Skeletal muscle tissue (tissue), 4 donors: ENCODE measurements around the gene IPPK. TPM values are rescaled to one million over a fixed set of nuclear protein-coding genes. Genes with fewer than 3 reads are reported as not detected.

Source experiments
- H3K27ac ChIP-seq: one replicate; pipeline ENCODE4 v1.7.0; 2013; ENCODE audit warnings: mild to moderate bottlenecking, low read depth, low read length, inconsistent platforms
- H3K27me3 ChIP-seq, 3 donors: one replicate each; pipeline ENCODE4 v1.7.0; 2013; ENCODE audit warnings: low read length in 3 of 3; ENCODE audit not compliant: control insufficient read depth in 3 of 3, insufficient read depth in 3 of 3
- H3K36me3 ChIP-seq, 3 donors: one replicate each; pipeline ENCODE4 v1.7.0; 2013; ENCODE audit warnings: low read length in 3 of 3; ENCODE audit not compliant: control insufficient read depth in 3 of 3, insufficient read depth in 3 of 3
- H3K4me1 ChIP-seq, 3 donors: one replicate each; pipeline ENCODE4 v1.7.0; 2013; ENCODE audit warnings: low read length in 3 of 3, mild to moderate bottlenecking in 3 of 3; ENCODE audit not compliant: control insufficient read depth in 3 of 3, insufficient read depth in 3 of 3
- H3K4me3 ChIP-seq, 3 donors: one replicate each; pipeline ENCODE4 v1.7.0; 2013; ENCODE audit warnings: low read length in 3 of 3
- H3K9ac ChIP-seq, 3 donors: one replicate each; pipeline ENCODE4 v1.7.0; 2013; ENCODE audit warnings: low read length in 3 of 3, mild to moderate bottlenecking in 3 of 3, moderate library complexity in 2 of 3, low read depth in 1 of 3
- H3K9me3 ChIP-seq, 3 donors: one replicate each; pipeline ENCODE4 v1.7.0; 2013; ENCODE audit warnings: low read length in 3 of 3; ENCODE audit not compliant: control insufficient read depth in 3 of 3
- total RNA-seq: library from RNA; depleted of rRNA; stranded (reverse); fragments of >200 nt; gene quantifications from one replicate; pipeline ENCODE4 v1.2.3, GENCODE V29; 2014
- donor health status: Osteomylitis.

Gene IPPK
- total RNA-seq, 1 donor from 2014 or later: 6.3 TPM

- no peak overlapping the region for H3K4me3 ChIP-seq
- no peak overlapping the region for H3K9ac ChIP-seq
- H3K27ac ChIP-seq: no peak overlapping the region
- peaks cover 38 to 55% (median 40%) of the 10 kb centered on the region in 3 donors for H3K4me1 ChIP-seq
- H3K9me3 ChIP-seq: no peaks in the 10 kb centered on the region
- H3K36me3 ChIP-seq: peaks cover 27 to 33% (median 33%) of the 10 kb centered on the region in 3 donors
- H3K27me3 ChIP-seq: no peaks in the 10 kb centered on the region
These were observed 57.1 kb downstream of the IPPK start for GRCh38 chr9:92612816-92613215.

GRCh38 chr9:92612292-92612691 is 57.6 kb downstream of the IPPK start:
- H3K9ac ChIP-seq: no peak overlapping the region
- H3K4me3 ChIP-seq: no peak overlapping the region
- H3K27ac ChIP-seq: peak overlapping the region; percentile 77
- H3K9me3 ChIP-seq: no peaks in the 10 kb centered on the region
- no peaks in the 10 kb centered on the region for H3K27me3 ChIP-seq
- peaks cover 27 to 31% (median 31%) of the 10 kb centered on the region in 3 donors for H3K36me3 ChIP-seq
- peaks cover 37 to 53% (median 40%) of the 10 kb centered on the region in 3 donors for H3K4me1 ChIP-seq

GRCh38 chr9:92611621-92612285 is 58.2 kb downstream of the IPPK start:
- Histone ChIP-seq H3K4me3 (no peak overlapping the region), H3K27ac (peak overlapping the region; percentile 77), H3K36me3 (peaks cover 27 to 31% (median 31%) of the 10 kb centered on the region in 3 donors), H3K9ac (peak overlapping the region in 2 of 3 donors; percentile 30 to 57), H3K27me3 (no peaks in the 10 kb centered on the region), H3K9me3 (no peaks in the 10 kb centered on the region), H3K4me1 (peaks cover 36 to 48% (median 36%) of the 10 kb centered on the region in 3 donors)

- Histone ChIP-seq H3K27me3 (no peaks in the 10 kb centered on the region), H3K36me3 (peaks cover 25 to 30% (median 28%) of the 10 kb centered on the region in 3 donors), H3K9ac (peak overlapping the region in 2 of 3 donors; percentile 30 to 57), H3K4me3 (peak overlapping the region in 1 of 3 donors; percentile 41), H3K4me1 (peaks cover 33 to 43% (median 36%) of the 10 kb centered on the region in 3 donors), H3K27ac (peak overlapping the region; percentile 77), H3K9me3 (no peaks in the 10 kb centered on the region)
These were observed 59.2 kb downstream of the IPPK start for GRCh38 chr9:92610470-92611420.

GRCh38 chr9:92608909-92609445 is 61.0 kb downstream of the IPPK start:
- H3K27me3 ChIP-seq: no peaks in the 10 kb centered on the region
- H3K27ac ChIP-seq: peak overlapping the region; percentile 77
- H3K4me3 ChIP-seq: peak overlapping the region in 1 of 3 donors; percentile 6
- peak overlapping the region in 2 of 3 donors; percentile 45 to 62 for H3K9ac ChIP-seq
- H3K4me1 ChIP-seq: peaks cover 29 to 35% (median 34%) of the 10 kb centered on the region in 3 donors
- peaks cover 14 to 21% (median 16%) of the 10 kb centered on the region in 3 donors for H3K36me3 ChIP-seq
- no peaks in the 10 kb centered on the region for H3K9me3 ChIP-seq

- no peak overlapping the region for H3K4me3 ChIP-seq
- no peaks in the 10 kb centered on the region for H3K27me3 ChIP-seq
- peak overlapping the region; percentile 77 for H3K27ac ChIP-seq
- H3K36me3 ChIP-seq: peaks cover 8 to 19% (median 11%) of the 10 kb centered on the region in 3 donors
- H3K9ac ChIP-seq: peak overlapping the region in 1 of 3 donors; percentile 45
- peaks cover 29 to 35% (median 34%) of the 10 kb centered on the region in 3 donors for H3K4me1 ChIP-seq
- peaks cover 0 to 3% (median 0%) of the 10 kb centered on the region in 3 donors for H3K9me3 ChIP-seq
These were observed 61.6 kb downstream of the IPPK start for GRCh38 chr9:92608241-92608908.

- Histone ChIP-seq H3K9me3 (peaks cover 0 to 3% (median 0%) of the 10 kb centered on the region in 3 donors), H3K27me3 (no peaks in the 10 kb centered on the region), H3K4me3 (no peak overlapping the region), H3K27ac (peak overlapping the region; percentile 77), H3K9ac (peak overlapping the region in 1 of 3 donors; percentile 5), H3K36me3 (peaks cover 2 to 16% (median 6%) of the 10 kb centered on the region in 3 donors), H3K4me1 (peaks cover 29 to 35% (median 34%) of the 10 kb centered on the region in 3 donors)
These were observed 62.2 kb downstream of the IPPK start for GRCh38 chr9:92607773-92608172.

GRCh38 chr9:92607088-92607487 is 62.8 kb downstream of the IPPK start:
- Histone ChIP-seq H3K36me3 (peaks cover 0 to 14% (median 4%) of the 10 kb centered on the region in 3 donors), H3K4me3 (no peak overlapping the region), H3K27me3 (no peaks in the 10 kb centered on the region), H3K27ac (no peak overlapping the region), H3K9me3 (peaks cover 0 to 3% (median 0%) of the 10 kb centered on the region in 3 donors), H3K9ac (no peak overlapping the region), H3K4me1 (peaks cover 28 to 34% (median 34%) of the 10 kb centered on the region in 3 donors)

- peaks cover 27 to 37% (median 32%) of the 10 kb centered on the region in 3 donors for H3K4me1 ChIP-seq
- H3K27me3 ChIP-seq: no peaks in the 10 kb centered on the region
- no peak overlapping the region for H3K9ac ChIP-seq
- H3K27ac ChIP-seq: no peak overlapping the region
- H3K9me3 ChIP-seq: peaks cover 0 to 3% (median 0%) of the 10 kb centered on the region in 3 donors
- no peaks in the 10 kb centered on the region for H3K36me3 ChIP-seq
- H3K4me3 ChIP-seq: no peak overlapping the region
These were observed 64.7 kb downstream of the IPPK start for GRCh38 chr9:92605224-92605623.
